OCI-LY1 (cell line): ENCODE results near the gene CPT1B.
A peak's percentile ranks its signal among the peaks of the same experiment; 100 is the strongest.

Source experiments
- H2AFZ ChIP-seq: fragments of 200-600 bp; sonication (generic), shearing (Covaris generic); 2 replicates; pipeline ENCODE4 v1.6.0; 2014; ENCODE audit warnings: antibody characterized with exemption, mild to moderate bottlenecking, low read length
- H3F3A ChIP-seq: fragments of 200-600 bp; sonication (generic), shearing (Covaris generic); 2 replicates; pipeline ENCODE4 v1.6.0; 2014; ENCODE audit warnings: mild to moderate bottlenecking, antibody characterized with exemption, low read length, moderate library complexity; ENCODE audit not compliant: insufficient read depth
- H3K27ac ChIP-seq: fragments of 200-600 bp; sonication (generic); 2 replicates; pipeline ENCODE4 v1.5.1; 2014; ENCODE audit warnings: low read length, mixed run types, mild to moderate bottlenecking, low read depth; ENCODE audit not compliant: poor library complexity, severe bottlenecking
- H3K27me3 ChIP-seq: fragments of 200-600 bp; sonication (generic); 2 replicates; pipeline ENCODE4 v1.6.0; 2014; ENCODE audit warnings: antibody characterized with exemption, mild to moderate bottlenecking, low read length, moderate library complexity; ENCODE audit not compliant: insufficient read depth
- H3K36me3 ChIP-seq: fragments of 200-600 bp; sonication (generic); 2 replicates; pipeline ENCODE4 v1.6.1; 2014; ENCODE audit warnings: mild to moderate bottlenecking, antibody characterized with exemption, low read length, moderate library complexity, mixed read lengths; ENCODE audit not compliant: insufficient read depth
- H3K4me1 ChIP-seq: fragments of 200-600 bp; sonication (generic); 2 replicates; pipeline ENCODE4 v1.5.1; 2014; ENCODE audit warnings: mild to moderate bottlenecking, low read length, moderate library complexity; ENCODE audit not compliant: insufficient read depth, severe bottlenecking
- H3K4me2 ChIP-seq: fragments of 200-600 bp; sonication (generic), shearing (Covaris generic); 2 replicates; pipeline ENCODE4 v1.6.1; 2014; ENCODE audit warnings: low read length
- H3K4me3 ChIP-seq: fragments of 200-600 bp; sonication (generic); 2 replicates; pipeline ENCODE4 v1.5.1; 2014; ENCODE audit warnings: low read length, low read depth, mild to moderate bottlenecking, mixed read lengths; ENCODE audit not compliant: poor library complexity, severe bottlenecking
- H3K79me2 ChIP-seq: fragments of 200-600 bp; shearing (Covaris generic); 2 replicates; pipeline ENCODE4 v1.6.1; 2016; ENCODE audit warnings: mixed run types, low read length, mixed read lengths; ENCODE audit not compliant: insufficient read depth
- H3K9ac ChIP-seq: fragments of 200-600 bp; sonication (generic), shearing (Covaris generic); 2 replicates; pipeline ENCODE4 v1.6.1; 2014; ENCODE audit warnings: mild to moderate bottlenecking, low read length, mixed read lengths
- H3K9me2 ChIP-seq: fragments of 200-600 bp; sonication (generic), shearing (Covaris generic); 2 replicates; pipeline ENCODE4 v1.6.1; 2014; ENCODE audit warnings: low read depth, mild to moderate bottlenecking, low read length, mixed read lengths
- H3K9me3 ChIP-seq: fragments of 200-600 bp; shearing (Covaris generic); 2 replicates; pipeline ENCODE4 v1.6.1; 2014; ENCODE audit warnings: low read length, mixed read lengths
- H4K20me1 ChIP-seq: fragments of 200-600 bp; sonication (generic), shearing (Covaris generic); 2 replicates; pipeline ENCODE4 v1.6.0; 2016; ENCODE audit warnings: mild to moderate bottlenecking, low read length; ENCODE audit not compliant: insufficient read depth
- CTCF ChIP-seq: fragments of 200-600 bp; sonication (generic), shearing (Covaris generic); IDR thresholded peaks from 2 replicates; pipeline ENCODE4 v1.5.1; 2017; ENCODE audit warnings: mild to moderate bottlenecking, antibody characterized with exemption, low read length, moderate library complexity, mixed read lengths
- EZH2 ChIP-seq: fragments of 200-600 bp; sonication (generic), shearing (Covaris generic); IDR thresholded peaks from 2 replicates; pipeline ENCODE4 v1.8.0; 2017; ENCODE audit warnings: borderline replicate concordance, mixed run types, mild to moderate bottlenecking, antibody characterized with exemption, low read length, moderate library complexity, mixed read lengths

CPT1B gene

GRCh38 chr22:50567721-50568252 is 10.4 kb downstream of the CPT1B start:
- Histone ChIP-seq H3K9ac (no peak overlapping the region), H3K4me2 (no peak overlapping the region), H4K20me1 (no peaks in the 10 kb centered on the region), H3K9me3 (no peaks in the 10 kb centered on the region), H3K9me2 (no peaks in the 10 kb centered on the region), H3K4me1 (peaks cover 13% of the 10 kb centered on the region), H3K27ac (no peak overlapping the region), H3K4me3 (no peak overlapping the region), H3K36me3 (peaks cover 54% of the 10 kb centered on the region), H3K79me2 (no peaks in the 10 kb centered on the region), H3K27me3 (no peaks in the 10 kb centered on the region), H2AFZ (no peak overlapping the region), H3F3A (no peaks in the 10 kb centered on the region)
- TF ChIP-seq EZH2 (no peak), CTCF (no peak)

GRCh38 chr22:50564289-50564688 is 13.9 kb downstream of the CPT1B start:
- no peak overlapping the region for H3K4me3 ChIP-seq
- no peaks in the 10 kb centered on the region for H4K20me1 ChIP-seq
- H3K9me3 ChIP-seq: no peaks in the 10 kb centered on the region
- no peak overlapping the region for H3K9ac ChIP-seq
- H3K4me2 ChIP-seq: no peak overlapping the region
- TF ChIP-seq EZH2: no peak
- no peak for TF ChIP-seq CTCF
- peaks cover 19% of the 10 kb centered on the region for H3K36me3 ChIP-seq
- H2AFZ ChIP-seq: no peak overlapping the region
- no peaks in the 10 kb centered on the region for H3F3A ChIP-seq
- no peaks in the 10 kb centered on the region for H3K9me2 ChIP-seq
- H3K4me1 ChIP-seq: peaks cover 7% of the 10 kb centered on the region
- H3K79me2 ChIP-seq: no peaks in the 10 kb centered on the region
- H3K27ac ChIP-seq: no peak overlapping the region
- peaks cover 5% of the 10 kb centered on the region; the same call in 1 of the 2 replicates for H3K27me3 ChIP-seq

DNA sequence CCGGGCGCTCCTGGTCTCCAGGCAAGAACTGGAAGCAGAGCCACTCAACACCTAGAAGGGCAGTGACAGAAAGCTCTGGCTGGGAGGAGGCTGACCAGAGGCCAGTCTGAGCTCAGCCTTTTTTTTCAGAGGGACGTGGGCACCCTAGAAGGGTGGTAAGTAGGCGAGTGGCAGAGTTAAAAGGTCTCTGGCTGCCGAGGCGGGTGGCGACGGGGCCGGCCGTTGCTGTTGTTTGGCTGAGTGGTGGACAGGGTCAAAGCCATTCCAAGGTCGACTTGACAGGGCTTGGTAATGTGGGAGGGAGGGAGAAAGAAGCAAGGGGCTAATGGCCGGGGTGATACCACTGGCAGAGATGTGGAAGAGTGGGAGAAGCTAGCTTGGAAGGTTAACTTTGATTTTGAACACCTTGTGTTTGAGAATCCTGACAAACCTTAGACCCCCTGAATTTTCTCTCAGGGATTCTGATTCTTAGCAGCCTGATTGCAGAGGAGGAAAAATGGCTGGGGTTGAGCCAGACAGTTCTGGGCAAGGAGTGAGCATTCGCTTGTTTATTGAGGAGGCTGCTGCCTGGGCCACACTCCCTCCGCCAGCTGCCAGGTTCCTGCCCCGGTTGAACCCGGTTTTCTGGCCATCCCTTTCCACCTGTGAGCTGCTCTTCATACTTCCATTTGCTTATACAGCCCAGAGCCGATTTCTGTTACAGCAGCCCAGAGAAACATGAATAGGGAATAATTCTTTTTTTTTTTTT is 14.6 kb downstream of the CPT1B start:
- Histone ChIP-seq H3K4me2 (peak overlapping the region; percentile 89), H4K20me1 (no peaks in the 10 kb centered on the region), H3K27ac (no peak overlapping the region), H3K9ac (peak overlapping the region; percentile 51), H3K79me2 (no peaks in the 10 kb centered on the region), H3K4me1 (peaks cover 7% of the 10 kb centered on the region), H2AFZ (no peak overlapping the region), H3K9me2 (no peaks in the 10 kb centered on the region), H3F3A (no peaks in the 10 kb centered on the region), H3K36me3 (peaks cover 13% of the 10 kb centered on the region), H3K27me3 (peaks cover 5% of the 10 kb centered on the region; the same call in 1 of the 2 replicates), H3K9me3 (no peaks in the 10 kb centered on the region), H3K4me3 (peak overlapping the region; percentile 63)
- TF ChIP-seq EZH2 (no peak), CTCF (no peak)
